ENCODE results near the gene IFT172. TPM values are rescaled to one million over a fixed set of nuclear protein-coding genes. Genes with fewer than 3 reads are reported as not detected.

IFT172 gene
- total RNA-seq, 1 experiment from 2014 or later: 25.3 TPM

GRCh38 chr2:27409321-27410073 is 80.0 kb downstream of the IFT172 start, which contains the start of gene PPM1G (continued):
- peak; percentile 88 for TF ChIP-seq MLX (CRISPR knock-in tag; IDR thresholded peaks at IDR 0.05)
- TF ChIP-seq ZNF425 (CRISPR knock-in tag; conservative IDR thresholded peaks at IDR 0.05): no peak
- TF ChIP-seq ZNF416 (CRISPR knock-in tag; IDR thresholded peaks at IDR 0.05): no peak
- TF ChIP-seq TEAD1 (CRISPR knock-in tag; IDR thresholded peaks at IDR 0.05): 0 out of 2 replicates have a peak, but pooled peaks have one; percentile 27
- TF ChIP-seq ZNF121 (CRISPR knock-in tag; IDR thresholded peaks at IDR 0.05): no peak
- TF ChIP-seq ZSCAN18 (CRISPR knock-in tag; IDR thresholded peaks at IDR 0.05): no peak
- peak; percentile 56; the same call in 1 of the 2 replicates for TF ChIP-seq USF1 (CRISPR knock-in tag; IDR thresholded peaks at IDR 0.05)
- TF ChIP-seq FOXK1 (CRISPR knock-in tag; IDR thresholded peaks at IDR 0.05): peak; percentile 89
- no peak for TF ChIP-seq E2F1 (CRISPR knock-in tag; IDR thresholded peaks at IDR 0.05)
- TF ChIP-seq KAT7 (CRISPR knock-in tag; IDR thresholded peaks at IDR 0.05; ENCODE audit: borderline replicate concordance): no peak
- TF ChIP-seq HMGA2 (CRISPR knock-in tag; IDR thresholded peaks at IDR 0.05): no peak
- TF ChIP-seq PRDM15 (CRISPR knock-in tag; IDR thresholded peaks at IDR 0.05): peak; percentile 42; the same call in 1 of the 2 replicates
- no peak for TF ChIP-seq IRF2 (CRISPR knock-in tag; IDR thresholded peaks at IDR 0.05; ENCODE audit: borderline replicate concordance, low read depth)
- 0 out of 2 replicates have a peak, but pooled peaks have one; percentile 7 for TF ChIP-seq ZNF138 (CRISPR knock-in tag; conservative IDR thresholded peaks at IDR 0.05)
- TF ChIP-seq MYBL2 (CRISPR knock-in tag; IDR thresholded peaks at IDR 0.05): peak; percentile 91; the same call in 1 of the 2 replicates
- 0 out of 2 replicates have a peak, but pooled peaks have one; percentile 39 for TF ChIP-seq SMAD3 (CRISPR knock-in tag; IDR thresholded peaks at IDR 0.05; ENCODE audit: borderline replicate concordance)
- peak; percentile 96; the same call in 1 of the 2 replicates for TF ChIP-seq HMGXB4 (CRISPR knock-in tag; IDR thresholded peaks at IDR 0.05)
- TF ChIP-seq ATF1 (CRISPR knock-in tag; IDR thresholded peaks at IDR 0.05): peak; percentile 73; the same call in 1 of the 2 replicates
- peak; percentile 89; the same call in 1 of the 2 replicates for TF ChIP-seq ESRRA (CRISPR knock-in tag; IDR thresholded peaks at IDR 0.05; ENCODE audit: borderline replicate concordance)
- TF ChIP-seq NFE2L1 (CRISPR knock-in tag; IDR thresholded peaks at IDR 0.05): no peak
- peak; percentile 49; the same call in 1 of the 2 replicates for TF ChIP-seq ZNF281 (CRISPR knock-in tag; IDR thresholded peaks at IDR 0.05)
- TF ChIP-seq FOXP1 (CRISPR knock-in tag; IDR thresholded peaks at IDR 0.05; ENCODE audit: borderline replicate concordance): peak; percentile 91
- peak; percentile 61; the same call in 1 of the 2 replicates for TF ChIP-seq ZNF423 (CRISPR knock-in tag; IDR thresholded peaks at IDR 0.05)

All from WTC11 (cell line).